Aorta (tissue), 5 donors: ENCODE results near the gene EXD3. TPM values are rescaled to one million over a fixed set of nuclear protein-coding genes. Genes with fewer than 3 reads are reported as not detected.

Source experiments
- ATAC-seq: fragments of 200-7000 bp; cut with Tn5 transposase; one replicate; pipeline ENCODE4 v1.9.1; 2022; ENCODE audit warnings: moderate library complexity; ENCODE audit not compliant: low FRiP score
- DNase-seq, 2 donors: peaks; one replicate each; pipeline ENCODE4 v3.0.0-alpha.2; 2020
- H3K27ac ChIP-seq, 2 donors: one replicate each; pipeline ENCODE4 v1.5.1; 2013; ENCODE audit warnings: low read length in 2 of 2, mild to moderate bottlenecking in 2 of 2, moderate library complexity in 2 of 2, control low read depth in 1 of 2, inconsistent platforms in 1 of 2, low read depth in 1 of 2
- H3K27me3 ChIP-seq, 2 donors: one replicate each; pipeline ENCODE4 v1.6.1; 2013; ENCODE audit warnings: control low read depth in 1 of 2, low read length in 1 of 2, mild to moderate bottlenecking in 1 of 2, moderate library complexity in 1 of 2; ENCODE audit not compliant: insufficient read depth in 2 of 2, control insufficient read depth in 1 of 2
- H3K36me3 ChIP-seq, 2 donors: one replicate each; pipeline ENCODE4 v1.6.1; 2013; ENCODE audit warnings: control low read depth in 1 of 2, low read length in 1 of 2, mild to moderate bottlenecking in 1 of 2; ENCODE audit not compliant: insufficient read depth in 2 of 2, control insufficient read depth in 1 of 2
- H3K4me1 ChIP-seq, 2 donors: one replicate each; pipeline ENCODE4 v1.6.1; 2013; ENCODE audit warnings: low read length in 2 of 2, control low read depth in 1 of 2, mild to moderate bottlenecking in 1 of 2, moderate library complexity in 1 of 2; ENCODE audit not compliant: insufficient read depth in 2 of 2, control insufficient read depth in 1 of 2
- H3K4me3 ChIP-seq, 2 donors: one replicate each; pipeline ENCODE4 v1.5.1; 2013; ENCODE audit warnings: low read length in 2 of 2, control low read depth in 1 of 2, mild to moderate bottlenecking in 1 of 2
- H3K9me3 ChIP-seq: one replicate; pipeline ENCODE4 v1.6.1; 2013; ENCODE audit warnings: mild to moderate bottlenecking, low read length; ENCODE audit not compliant: control insufficient read depth
- WGBS, 2 donors: extraction: QIAGEN DNeasy Blood & Tissue Kit; methylation state at CpG; one replicate each; pipeline ENCODE4 v1.1.7; 2013; 5-methylcytosine and 5-hydroxymethylcytosine counted together
- intact Hi-C, 2 donors: fragments of 100-400 bp; cut with DNase I; formaldehyde crosslinking; loops; one replicate each; pipeline versions ENCODE4 v1.14.2 to v1.15.0; 2022
- polyA plus RNA-seq, 2 donors: library from polyadenylated mRNA; stranded (reverse); fragments of 200-250 nt; gene quantifications; one replicate each; pipeline ENCODE4 v1.2.3, GENCODE V29; 2013
- total RNA-seq, 2 donors: library from RNA; stranded (reverse); fragmentation: NEBNext Ultra II Directional; extraction: Animal tissue kit (Norgen Biotek cat#: 25700); gene quantifications; one replicate each; pipeline ENCODE4 v1.2.1, GENCODE V29; 2021
- donor health status: healthy with polysubstance abuse.
- donor health status: Bipolar disorder and iron deficiency.
- donor health status: DM: no; HTN: no; CAD: no.
- donor health status: DM: no; HTN: no; CAD: no.
- donor health status: DM: yes; HTN: yes; CAD: no.

The EXD3 gene
- total and polyA plus RNA-seq, 4 donors: 15.9 to 96.8 (median 30.0) TPM

GRCh38 chr9:137423514-137424291 lies 741 bp upstream of the EXD3 start:
- DNase-seq: peak; percentile 81 to 82
- H3K4me1 ChIP-seq: no peaks in the 10 kb centered on the region
- intact Hi-C loops: loop anchor here in 1 of 2 donors (10.0 kb wide), 1 partner anchor 101 kb away; no protein-coding TSS in a partner anchor
- WGBS, 2 donors: 16 to 17% methylated on average over 53 to 77 of the region's 77 CpGs
- H3K4me3 ChIP-seq: peak overlapping the region; percentile 91 to 97
- H3K27ac ChIP-seq: peak overlapping the region in 1 of 2 donors; percentile 28
- no peaks in the 10 kb centered on the region for H3K9me3 ChIP-seq
- no peaks in the 10 kb centered on the region for H3K36me3 ChIP-seq
- peak; percentile 17 for ATAC-seq
- H3K27me3 ChIP-seq: no peaks in the 10 kb centered on the region

DNA sequence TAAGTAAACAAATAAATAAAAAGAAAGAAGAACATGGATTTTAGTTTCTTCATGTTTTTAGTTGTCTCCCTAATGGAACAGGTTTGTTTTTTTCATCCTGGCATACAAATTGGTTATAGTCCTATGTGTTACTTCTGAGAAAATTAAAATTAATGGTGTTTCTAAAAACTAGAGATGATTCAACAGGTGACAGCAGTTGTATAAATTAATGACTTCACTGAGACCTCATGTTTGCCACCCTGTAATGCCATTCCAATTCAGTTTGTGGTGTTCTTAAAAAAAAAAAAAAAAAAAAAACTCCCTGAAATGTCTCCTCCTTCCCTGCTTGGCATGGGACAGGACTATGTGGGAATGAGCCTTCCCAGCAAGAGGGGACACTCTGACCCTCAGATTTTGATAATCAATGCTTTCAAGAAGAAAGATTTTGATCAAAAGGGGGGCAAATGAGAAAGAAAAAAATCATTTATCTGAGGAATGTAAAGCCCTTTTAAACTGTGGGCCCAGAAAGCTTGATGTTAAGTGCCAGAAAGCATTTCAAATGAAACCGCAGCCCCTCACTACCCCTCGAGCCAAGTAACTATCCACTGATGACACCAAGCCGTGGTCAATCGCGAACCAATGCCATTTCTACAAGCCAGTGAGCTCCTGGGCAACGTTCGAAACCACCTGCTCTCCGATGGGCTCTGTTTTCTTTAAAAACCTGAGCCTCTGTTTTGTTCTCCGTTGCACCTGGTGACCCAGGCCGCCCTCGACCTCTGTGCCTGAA lies 941 bp downstream of the EXD3 start:
- Histone ChIP-seq H3K27ac (no peak overlapping the region), H3K4me3 (peak overlapping the region; percentile 97), H3K36me3 (no peaks in the 10 kb centered on the region), H3K27me3 (no peaks in the 10 kb centered on the region), H3K9me3 (no peaks in the 10 kb centered on the region), H3K4me1 (no peaks in the 10 kb centered on the region)
- intact Hi-C loops: loop anchor here in 1 of 2 donors (10.0 kb wide), 1 partner anchor 103 kb away; no protein-coding TSS in a partner anchor
- DNase-seq: no peak
- ATAC-seq: no peak
- 2 to 4% methylated on average over 11 of the region's 11 CpGs for WGBS, 2 donors

DNA sequence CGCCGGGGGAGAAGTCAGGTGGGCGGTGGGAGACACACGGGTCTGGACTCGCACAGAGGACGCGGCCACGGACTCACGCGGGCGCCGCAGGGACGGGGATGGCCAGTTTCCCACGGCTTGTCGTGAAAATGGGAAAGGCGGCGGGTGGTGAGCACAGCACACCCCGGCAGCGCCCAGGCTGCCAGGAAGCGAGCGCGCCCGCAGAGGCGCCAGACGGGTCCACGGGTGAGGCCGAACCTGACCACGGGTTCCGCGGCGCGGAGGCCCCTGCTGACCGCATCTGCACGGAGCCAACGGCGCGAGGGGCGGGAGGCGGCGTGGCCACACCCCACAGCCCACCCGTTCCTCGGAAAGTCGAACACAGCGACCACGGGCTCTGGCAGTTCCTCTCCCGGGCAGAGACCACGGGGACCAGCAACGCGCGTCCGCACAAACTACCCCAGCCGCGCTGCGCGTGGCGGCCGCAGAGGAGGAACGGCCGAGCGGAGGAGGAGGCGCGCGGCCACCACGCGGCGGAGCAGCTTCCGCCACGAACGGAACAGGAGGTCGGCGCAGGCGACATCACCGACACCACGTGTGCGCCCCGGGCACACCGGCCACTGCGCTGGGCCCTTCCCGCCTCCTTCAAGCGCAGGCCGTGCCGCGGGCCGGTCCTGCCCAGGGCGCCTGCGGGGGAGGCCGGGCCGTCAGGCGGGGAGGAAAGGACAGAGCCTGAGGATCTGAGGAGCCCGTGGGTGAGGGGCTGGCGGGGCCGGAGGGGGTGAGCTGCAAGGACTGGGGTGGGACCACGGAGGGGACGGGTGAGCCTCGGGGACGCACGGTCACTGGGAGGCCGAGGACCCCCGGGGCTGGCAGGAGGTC lies 5.6 kb downstream of the EXD3 start:
- Histone ChIP-seq H3K27me3 (no peaks in the 10 kb centered on the region), H3K4me3 (no peak overlapping the region), H3K9me3 (no peaks in the 10 kb centered on the region), H3K4me1 (no peaks in the 10 kb centered on the region), H3K27ac (no peak overlapping the region), H3K36me3 (no peaks in the 10 kb centered on the region)
- ATAC-seq (peak; percentile 49), DNase-seq (peak; percentile 55 to 76)
- WGBS, 2 donors: 79 to 86% methylated on average over 90 to 99 of the region's 99 CpGs
- intact Hi-C loops: no loop called here

- Histone ChIP-seq H3K27me3 (no peaks in the 10 kb centered on the region), H3K27ac (no peak overlapping the region), H3K36me3 (no peaks in the 10 kb centered on the region), H3K4me1 (no peaks in the 10 kb centered on the region), H3K4me3 (no peak overlapping the region), H3K9me3 (no peaks in the 10 kb centered on the region)
- DNase-seq: peak in 1 of 2 donors; percentile 72
- no peak for ATAC-seq
- 94 to 95% methylated on average over 36 to 45 of the region's 45 CpGs for WGBS, 2 donors
- intact Hi-C loops: no loop called here
Measured at GRCh38 chr9:137416563-137417151, 6.3 kb downstream of the EXD3 start.

DNA sequence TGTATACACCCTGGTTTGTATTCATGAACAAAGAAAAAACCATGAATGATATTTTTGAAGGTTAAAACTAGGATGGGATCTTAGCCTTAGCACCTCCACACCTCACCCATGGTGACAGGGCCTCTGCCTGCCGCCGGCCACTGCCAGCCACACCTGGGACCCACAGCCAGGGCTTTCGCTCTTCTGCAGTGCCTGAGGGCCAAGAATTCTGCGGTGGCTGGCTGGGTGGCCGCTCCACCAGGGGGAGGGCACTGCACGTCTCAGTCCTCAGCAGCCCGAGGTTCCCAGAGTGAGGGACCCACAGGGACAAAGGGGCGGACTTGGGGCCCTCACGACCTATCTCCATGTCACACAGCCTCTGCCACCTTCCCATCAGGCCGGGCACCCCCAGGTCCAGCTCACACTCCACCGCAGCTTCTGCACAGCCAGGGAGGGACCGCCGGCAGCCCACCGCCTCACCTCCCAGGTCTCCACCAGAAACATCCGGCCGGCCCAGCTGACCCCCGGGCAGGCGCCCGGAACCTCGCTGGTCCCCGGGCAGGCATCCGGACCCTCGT lies 6.9 kb downstream of the EXD3 start:
- ATAC-seq (no peak), DNase-seq (no peak)
- no peaks in the 10 kb centered on the region for H3K36me3 ChIP-seq
- H3K9me3 ChIP-seq: no peaks in the 10 kb centered on the region
- intact Hi-C loops: no loop called here
- no peak overlapping the region for H3K27ac ChIP-seq
- 93 to 96% methylated on average over 23 of the region's 23 CpGs for WGBS, 2 donors
- no peaks in the 10 kb centered on the region for H3K27me3 ChIP-seq
- H3K4me3 ChIP-seq: no peak overlapping the region
- peaks cover 0 to 2% of the 10 kb centered on the region in 2 donors for H3K4me1 ChIP-seq

- Histone ChIP-seq H3K27ac (no peak overlapping the region), H3K4me3 (no peak overlapping the region), H3K4me1 (peaks cover 0 to 4% of the 10 kb centered on the region in 2 donors), H3K36me3 (no peaks in the 10 kb centered on the region), H3K27me3 (no peaks in the 10 kb centered on the region), H3K9me3 (no peaks in the 10 kb centered on the region)
- WGBS, 2 donors: 93 to 96% methylated on average over 5 of the region's 5 CpGs
- intact Hi-C loops: no loop called here
- DNase-seq: no peak
- no peak for ATAC-seq
Measured at GRCh38 chr9:137415451-137415850, 7.5 kb downstream of the EXD3 start.

DNA sequence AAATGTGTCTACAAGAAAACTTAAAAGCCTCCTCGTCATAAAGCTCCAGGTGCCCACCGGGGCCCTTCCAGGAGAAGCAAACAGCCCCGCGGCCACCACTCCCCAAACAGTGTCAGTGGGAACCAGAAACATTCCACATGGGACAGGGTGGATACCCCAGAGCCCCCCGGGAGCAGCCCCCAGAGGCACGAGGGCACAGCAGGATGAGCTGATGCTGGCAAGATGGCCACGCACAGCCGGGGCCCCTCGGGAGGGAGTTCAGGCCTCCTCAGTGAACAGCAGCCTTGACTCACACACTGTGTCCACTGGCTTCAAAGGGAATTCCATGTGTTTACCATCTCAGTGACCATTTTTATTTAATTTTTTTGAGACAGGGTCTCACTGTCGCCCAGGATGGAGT lies 10.5 kb downstream of the EXD3 start:
- WGBS, 2 donors: 85 to 87% methylated on average over 10 of the region's 10 CpGs
- DNase-seq (no peak), ATAC-seq (no peak)
- Histone ChIP-seq H3K36me3 (no peaks in the 10 kb centered on the region), H3K27ac (peak overlapping the region in 1 of 2 donors; percentile 31), H3K9me3 (no peaks in the 10 kb centered on the region), H3K27me3 (no peaks in the 10 kb centered on the region), H3K4me1 (peaks cover 0 to 4% of the 10 kb centered on the region in 2 donors), H3K4me3 (no peak overlapping the region)
- intact Hi-C loops: no loop called here
